Fibroblast of lung (primary cell): ENCODE measurements around the gene HDAC4.

ENCODE experiments used
- EZH2 ChIP-seq: IDR thresholded peaks from 2 replicates; pipeline ENCODE4 v1.5.1; 2012; ENCODE audit warnings: low read length, control low read depth, mild to moderate bottlenecking; ENCODE audit errors: missing control alignments
- TF ChIP-seq, protein P1 (sequence below), 2 donors: IDR thresholded peaks in 1 of 2; conservative IDR thresholded peaks in 1 of 2; 1 replicate in 1 of 2; 2 replicates in 1 of 2; pipeline ENCODE4 v1.5.1; 2011 to 2012; ENCODE audit warnings: low read length in 2 of 2, control low read depth in 1 of 2, inconsistent platforms in 1 of 2, low read depth in 1 of 2, mild to moderate bottlenecking in 1 of 2

DNA sequence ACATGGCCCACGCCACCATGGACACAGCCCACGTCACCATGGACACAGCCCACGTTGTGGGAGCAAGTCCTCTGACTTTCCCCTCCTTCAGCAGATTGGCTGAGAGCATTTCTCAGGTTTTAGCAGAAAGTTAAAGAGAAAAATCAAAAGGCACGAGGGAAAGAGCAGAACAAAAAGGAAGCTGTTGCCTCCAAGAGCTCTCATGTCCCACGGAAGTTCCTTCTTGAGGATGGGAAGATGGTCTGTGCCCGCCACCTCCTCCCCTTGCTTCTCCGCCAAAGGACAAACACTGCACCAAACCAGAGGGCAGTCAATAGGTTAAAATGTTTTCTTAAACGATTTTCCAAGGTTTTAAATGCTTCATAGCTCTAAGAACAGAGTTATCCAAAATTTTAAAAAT is 148.4 kb downstream of the HDAC4 start:
- TF ChIP-seq, protein P1, sequence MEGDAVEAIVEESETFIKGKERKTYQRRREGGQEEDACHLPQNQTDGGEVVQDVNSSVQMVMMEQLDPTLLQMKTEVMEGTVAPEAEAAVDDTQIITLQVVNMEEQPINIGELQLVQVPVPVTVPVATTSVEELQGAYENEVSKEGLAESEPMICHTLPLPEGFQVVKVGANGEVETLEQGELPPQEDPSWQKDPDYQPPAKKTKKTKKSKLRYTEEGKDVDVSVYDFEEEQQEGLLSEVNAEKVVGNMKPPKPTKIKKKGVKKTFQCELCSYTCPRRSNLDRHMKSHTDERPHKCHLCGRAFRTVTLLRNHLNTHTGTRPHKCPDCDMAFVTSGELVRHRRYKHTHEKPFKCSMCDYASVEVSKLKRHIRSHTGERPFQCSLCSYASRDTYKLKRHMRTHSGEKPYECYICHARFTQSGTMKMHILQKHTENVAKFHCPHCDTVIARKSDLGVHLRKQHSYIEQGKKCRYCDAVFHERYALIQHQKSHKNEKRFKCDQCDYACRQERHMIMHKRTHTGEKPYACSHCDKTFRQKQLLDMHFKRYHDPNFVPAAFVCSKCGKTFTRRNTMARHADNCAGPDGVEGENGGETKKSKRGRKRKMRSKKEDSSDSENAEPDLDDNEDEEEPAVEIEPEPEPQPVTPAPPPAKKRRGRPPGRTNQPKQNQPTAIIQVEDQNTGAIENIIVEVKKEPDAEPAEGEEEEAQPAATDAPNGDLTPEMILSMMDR (conservative IDR thresholded peaks at IDR 0.05 in 1 of 2, IDR thresholded peaks at IDR 0.05 in 1 of 2; ENCODE audit: low read depth in 1 of 2, low read length in 2 of 2) = no peak
- TF ChIP-seq EZH2 = no peak
